Epidermal melanocyte (primary cell): ENCODE measurements around the gene SLC8B1.
A peak's percentile ranks its signal among the peaks of the same experiment; 100 is the strongest.

ENCODE experiments used
- DNase-seq: peaks from one replicate; pipeline ENCODE4 v3.0.0; 2011; ENCODE audit warnings: low spot score; ENCODE audit not compliant: insufficient read length

Gene SLC8B1

GRCh38 chr12:113334786-113335539, at the start of gene SLC8B1:
Gene SLC8B1 (minus strand): TSS chr12:113335109. CDS start chr12:113332878, 2,231 bp downstream.
- DNase-seq, result peak; percentile 63

- no peak for DNase-seq
These were observed 47.3 kb upstream of the SLC8B1 start for GRCh38 chr12:113382206-113382605.

GRCh38 chr12:113381220-113381619, 46.3 kb upstream of the SLC8B1 start:
- no peak for DNase-seq

- DNase-seq, result no peak
These were observed 43.4 kb upstream of the SLC8B1 start for GRCh38 chr12:113378291-113378690.

GRCh38 chr12:113374823-113375428, 40.0 kb upstream of the SLC8B1 start:
- no peak for DNase-seq

GRCh38 chr12:113373969-113374368, 39.1 kb upstream of the SLC8B1 start:
- no peak for DNase-seq

- no peak for DNase-seq
These were observed 38.5 kb upstream of the SLC8B1 start for GRCh38 chr12:113373440-113373839.

GRCh38 chr12:113372371-113372770, 37.5 kb upstream of the SLC8B1 start:
- no peak for DNase-seq

GRCh38 chr12:113371808-113372207, 36.9 kb upstream of the SLC8B1 start:
- no peak for DNase-seq

- DNase-seq, result no peak
These were observed 36.2 kb upstream of the SLC8B1 start for GRCh38 chr12:113370923-113371682.

GRCh38 chr12:113369391-113369985, 34.6 kb upstream of the SLC8B1 start:
- DNase-seq, result no peak

- DNase-seq, result no peak
These were observed 33.4 kb upstream of the SLC8B1 start for GRCh38 chr12:113368331-113368730.

- DNase-seq, result no peak
These were observed 31.9 kb upstream of the SLC8B1 start for GRCh38 chr12:113366827-113367226.

GRCh38 chr12:113365639-113366395, 30.9 kb upstream of the SLC8B1 start:
- DNase-seq, result no peak

- no peak for DNase-seq
These were observed 29.8 kb upstream of the SLC8B1 start for GRCh38 chr12:113364698-113365097.

GRCh38 chr12:113361574-113362370, 26.9 kb upstream of the SLC8B1 start:
- DNase-seq, result no peak

GRCh38 chr12:113359939-113360748, 25.2 kb upstream of the SLC8B1 start:
- DNase-seq, result no peak

- DNase-seq, result no peak
These were observed 24.4 kb upstream of the SLC8B1 start for GRCh38 chr12:113359133-113359938.
